PC-9 (cell line): ENCODE results near the gene ANKS1B.

Experiments used
- CTCF ChIP-seq: fragments of 200-600 bp; sonication (generic); conservative IDR thresholded peaks from 2 replicates; pipeline ENCODE4 v1.6.1; 2017; ENCODE audit warnings: mixed run types, antibody characterized with exemption, mild to moderate bottlenecking, moderate library complexity
- EZH2 ChIP-seq: fragments of 200-600 bp; sonication (generic); IDR thresholded peaks from 2 replicates; pipeline ENCODE4 v1.8.0; 2017; ENCODE audit warnings: antibody characterized with exemption, low read depth

GRCh38 chr12:99302874-99303273 lies 681.9 kb downstream of the ANKS1B start:
- TF ChIP-seq CTCF (no peak), EZH2 (no peak)
